NCI-H460 (cell line): Measurements from ENCODE around the gene TRPM3. TPM values are rescaled to one million over a fixed set of nuclear protein-coding genes. Genes with fewer than 3 reads are reported as not detected.
"Not testable (repeated sequence)": the region's sequence is repeated elsewhere in the genome, so short reads cannot be mapped to it uniquely, and the experiment has no call there.

Experiments used
- DNase-seq: peaks from one replicate; pipeline ENCODE4 v3.0.0-alpha.2; 2016; ENCODE audit warnings: low read depth; ENCODE audit errors: extremely low read depth
- total RNA-seq: library from RNA; depleted of rRNA; stranded (reverse); fragments of >200 nt; shearing (Covaris generic); gene quantifications from 2 replicates; pipeline ENCODE4 v1.2.3, GENCODE V29; 2014

The TRPM3 gene
- total RNA-seq, 1 experiment from 2014 or later: 1.7 TPM

DNA sequence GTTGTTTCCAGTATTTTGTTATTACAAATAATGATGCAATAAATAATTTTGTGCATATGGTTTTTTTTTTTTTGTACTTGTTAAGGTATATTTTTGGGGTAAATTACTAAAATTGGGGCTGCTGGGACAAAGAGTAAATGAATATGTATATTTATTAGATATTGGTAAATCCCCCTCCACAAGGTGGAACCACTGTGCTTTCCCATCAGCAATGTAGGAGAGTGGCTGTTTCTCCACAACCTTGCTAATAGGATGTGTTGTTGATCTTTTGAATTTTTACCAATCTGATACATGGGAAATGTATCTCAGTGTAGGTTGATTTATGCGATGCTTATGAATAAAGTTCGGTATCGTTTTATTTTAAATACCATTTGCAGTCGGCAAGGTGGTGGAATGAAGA is 118.1 kb downstream of the TRPM3 start:
- no peak for DNase-seq

DNA sequence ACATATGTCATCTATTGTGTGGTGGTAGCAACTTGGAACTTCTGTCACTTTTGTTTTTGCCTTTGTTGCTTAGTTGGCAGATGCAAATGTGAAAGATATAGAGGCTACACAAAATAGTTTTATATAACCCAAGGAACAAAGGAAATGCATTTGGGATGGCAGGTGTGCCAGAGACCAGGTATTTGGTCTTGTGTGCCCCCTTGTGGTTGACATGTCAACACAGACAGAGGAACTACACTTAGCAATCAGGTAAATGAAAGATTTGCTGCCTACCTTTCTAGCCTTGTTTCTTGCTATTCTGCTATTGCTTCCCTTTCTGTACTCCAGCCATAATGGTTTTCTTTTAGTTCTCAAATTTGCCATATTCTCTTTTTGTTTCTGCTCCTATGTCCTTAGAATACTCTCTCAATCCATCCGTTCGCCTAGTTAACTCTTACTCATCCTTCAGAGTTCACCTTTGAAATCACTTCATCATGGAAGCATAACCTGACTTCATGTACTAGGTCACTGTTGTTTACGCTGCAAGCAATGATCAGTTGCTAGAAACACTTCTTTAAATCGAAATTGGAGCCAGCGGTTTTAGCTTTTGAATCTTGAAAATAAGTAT is 119.5 kb downstream of the TRPM3 start:
- DNase-seq: peak; percentile 38

DNA sequence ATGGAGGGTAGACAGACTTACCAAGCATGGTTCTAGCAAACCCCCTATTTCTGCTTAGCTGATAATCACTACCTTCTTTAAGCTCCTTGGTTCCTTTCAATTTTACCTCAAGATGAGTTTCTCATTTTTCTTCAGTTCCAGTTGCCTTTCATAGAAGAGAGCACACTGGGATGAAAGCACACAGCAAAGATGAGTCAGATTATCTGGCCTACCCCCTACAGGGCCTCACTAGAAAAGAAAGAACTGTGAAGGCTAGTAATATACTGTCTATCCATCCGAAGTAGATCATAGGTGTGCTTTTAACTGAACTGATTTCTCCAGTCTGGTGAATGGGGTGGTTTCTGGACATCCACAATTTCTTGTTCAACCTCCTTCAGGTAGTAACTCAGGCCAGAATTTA is 122.5 kb downstream of the TRPM3 start:
- no peak for DNase-seq

DNA sequence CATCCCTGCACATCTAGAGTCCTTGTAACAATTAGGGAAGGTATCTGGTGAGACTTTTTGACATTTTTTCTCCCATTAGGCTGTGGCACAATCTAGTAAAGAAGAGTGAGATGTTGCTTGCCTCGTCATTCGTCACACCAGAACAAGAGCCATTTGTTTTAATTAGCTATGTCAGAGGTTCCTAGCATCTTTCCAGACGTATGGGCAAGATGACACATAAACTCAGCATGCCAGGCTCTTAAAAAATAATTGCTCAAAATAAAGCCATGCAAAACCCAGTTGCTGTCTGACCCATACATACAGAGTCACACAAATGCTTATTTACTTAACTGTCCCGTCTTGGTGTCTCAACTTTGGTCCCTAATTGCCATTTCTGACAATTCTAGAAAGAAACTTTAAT is 125.9 kb downstream of the TRPM3 start:
- no peak for DNase-seq

DNA sequence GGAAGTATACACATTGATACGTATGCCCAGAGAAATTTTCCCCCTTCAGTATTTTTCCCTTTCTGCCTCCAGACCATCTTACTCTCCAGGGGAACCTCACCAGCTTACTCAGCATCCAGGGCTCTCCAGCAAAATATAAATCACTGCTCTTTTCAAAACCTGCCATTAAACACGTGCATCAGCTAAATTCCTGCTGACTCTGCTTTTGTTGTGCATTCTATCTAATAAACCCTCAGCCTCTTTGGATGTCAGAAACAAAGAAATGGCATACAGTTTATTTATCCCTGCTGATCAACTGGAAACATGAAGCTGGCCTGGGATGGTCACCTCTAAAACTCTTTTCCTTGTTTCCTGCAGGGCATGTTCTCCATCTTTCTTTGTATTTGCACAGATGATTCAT is 126.8 kb downstream of the TRPM3 start:
- DNase-seq: no peak

DNA sequence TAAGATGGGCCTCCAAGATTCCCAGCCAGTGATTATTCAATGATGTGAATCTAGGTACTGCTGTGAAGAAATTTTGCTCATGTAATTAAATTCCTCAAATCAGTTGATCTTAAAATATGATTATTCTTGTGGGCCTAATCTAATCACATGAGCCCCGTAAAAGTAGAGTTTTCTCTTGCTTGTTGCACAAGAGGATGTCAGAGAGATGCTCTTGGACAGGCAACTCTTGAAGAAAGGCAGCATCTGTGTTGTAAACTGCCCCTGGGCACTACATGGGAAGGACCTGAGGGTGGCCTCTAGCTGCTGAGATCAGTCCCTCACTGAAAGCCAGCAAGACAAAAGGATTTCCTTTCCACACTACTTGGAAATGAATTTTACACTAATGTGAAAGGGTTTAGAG is 132.9 kb downstream of the TRPM3 start:
- no peak for DNase-seq

DNA sequence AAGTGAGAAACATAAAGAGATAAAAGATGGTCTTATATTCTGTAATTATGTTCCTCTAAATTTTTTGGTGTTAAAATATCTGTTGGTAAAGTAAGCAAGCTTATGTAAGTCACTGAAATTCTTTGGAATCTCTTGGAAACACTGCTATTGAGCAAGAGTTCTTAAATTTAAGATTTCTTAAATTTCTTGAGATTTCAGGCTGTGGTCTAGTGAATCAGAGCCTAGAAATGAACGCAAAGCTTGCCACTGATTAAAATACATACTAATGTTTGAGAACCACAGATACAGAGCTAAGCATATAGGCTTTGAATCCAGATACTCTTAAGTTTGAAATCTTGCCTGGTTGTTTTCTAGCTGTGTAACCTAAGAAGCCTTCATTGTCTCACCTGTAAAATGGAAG is 133.4 kb downstream of the TRPM3 start:
- no peak for DNase-seq

DNA sequence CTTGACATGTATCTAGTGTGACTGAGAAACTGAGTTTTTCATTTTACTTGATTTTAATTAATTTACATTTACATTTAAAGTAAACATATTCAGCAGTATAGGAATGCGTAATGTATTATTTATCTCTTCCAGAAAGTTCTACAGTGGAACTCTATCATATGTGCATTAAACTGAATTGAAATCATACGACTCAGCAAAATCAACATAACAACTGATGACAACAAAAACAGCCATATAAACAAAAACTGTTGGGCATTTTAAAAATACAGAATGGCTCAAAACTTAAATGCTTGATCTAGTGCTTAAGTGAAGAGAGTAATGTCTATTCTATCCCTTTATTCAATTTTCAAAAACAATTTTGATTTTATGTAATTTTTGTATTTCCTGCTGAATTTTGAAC is 134.4 kb downstream of the TRPM3 start:
- no peak for DNase-seq

DNA sequence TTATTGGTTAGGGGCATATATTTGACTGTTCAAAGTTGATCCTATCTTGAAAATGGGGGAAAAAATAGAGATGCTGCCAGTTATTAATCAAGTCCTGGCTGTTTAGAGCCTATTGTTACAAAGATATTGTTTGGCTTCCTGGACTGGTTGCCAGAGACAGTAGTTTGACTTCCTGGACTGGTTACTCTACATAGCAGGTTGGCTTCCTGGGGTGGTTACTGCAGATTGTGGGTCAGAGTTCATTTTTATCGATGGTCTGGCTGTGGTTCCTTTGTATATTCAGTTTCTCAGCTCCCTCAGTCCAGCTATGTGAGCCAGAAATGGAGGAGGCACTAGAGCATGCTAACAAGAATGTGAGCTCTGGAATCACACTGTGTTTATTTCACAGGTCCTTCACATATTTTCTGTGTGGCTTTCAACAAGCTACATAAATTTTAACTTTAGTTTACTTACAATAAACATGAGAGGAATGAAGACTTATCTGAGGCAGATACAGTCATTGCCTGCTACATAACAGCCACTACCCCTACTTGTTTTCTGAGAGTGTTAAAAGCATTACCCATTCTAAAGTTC is 137.6 kb downstream of the TRPM3 start:
- no peak for DNase-seq

DNA sequence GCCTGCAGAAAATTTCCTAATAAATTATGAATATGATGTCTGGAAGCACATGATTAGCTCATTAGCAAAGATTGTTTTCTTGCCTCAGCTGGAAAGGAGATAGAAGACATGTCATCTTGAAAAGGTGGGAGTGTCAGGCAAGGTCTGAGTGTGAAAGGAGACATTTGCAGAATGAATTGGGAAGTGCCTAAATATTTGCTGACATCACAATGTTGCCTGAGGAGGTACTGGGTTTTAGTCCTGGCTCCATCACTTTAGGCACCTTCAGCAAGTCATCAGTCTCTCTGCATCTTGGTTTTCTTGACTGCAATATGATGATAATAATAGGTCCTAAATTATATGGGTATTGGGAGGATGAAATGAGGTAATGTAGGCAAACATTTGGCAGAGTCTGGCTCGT is 140.1 kb downstream of the TRPM3 start:
- no peak for DNase-seq

DNA sequence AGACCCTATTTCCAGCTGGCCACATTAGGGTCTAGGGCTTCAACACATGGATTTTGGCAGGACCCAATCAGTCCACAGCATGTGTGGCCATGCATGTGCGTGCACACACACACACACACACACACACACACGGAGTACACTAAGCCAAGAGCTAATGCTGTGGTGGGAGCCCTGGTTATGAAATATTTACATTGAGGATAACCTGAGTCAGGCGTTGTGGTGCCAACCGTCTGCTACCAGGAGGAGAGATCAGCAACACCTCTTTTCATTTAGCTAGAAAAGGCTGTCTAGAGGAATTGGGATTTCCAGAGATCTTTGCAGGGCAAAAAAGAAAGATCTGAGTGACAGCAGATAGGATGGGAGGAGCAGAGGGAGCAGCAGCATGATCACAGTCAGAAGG is 141.5 kb downstream of the TRPM3 start:
- DNase-seq: no peak

DNA sequence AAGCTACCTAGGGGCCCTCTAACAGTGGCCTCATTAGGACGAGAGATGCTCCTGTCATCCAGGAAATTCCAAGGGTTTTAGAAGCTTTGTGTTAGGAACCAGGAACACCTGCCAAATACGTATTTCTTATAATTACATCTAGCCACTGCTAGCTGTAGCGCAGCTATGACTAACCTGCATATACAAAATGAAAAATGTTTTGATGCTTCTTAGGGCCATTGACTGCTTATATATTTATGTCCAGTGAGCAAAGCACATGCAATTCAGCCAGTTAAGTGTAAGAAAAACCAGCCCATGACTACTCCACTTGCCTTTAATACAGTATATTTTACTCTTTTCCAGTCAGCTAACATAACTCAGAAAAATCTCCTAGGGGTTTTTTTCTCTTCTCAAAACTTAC is 143.3 kb downstream of the TRPM3 start:
- no peak for DNase-seq

DNA sequence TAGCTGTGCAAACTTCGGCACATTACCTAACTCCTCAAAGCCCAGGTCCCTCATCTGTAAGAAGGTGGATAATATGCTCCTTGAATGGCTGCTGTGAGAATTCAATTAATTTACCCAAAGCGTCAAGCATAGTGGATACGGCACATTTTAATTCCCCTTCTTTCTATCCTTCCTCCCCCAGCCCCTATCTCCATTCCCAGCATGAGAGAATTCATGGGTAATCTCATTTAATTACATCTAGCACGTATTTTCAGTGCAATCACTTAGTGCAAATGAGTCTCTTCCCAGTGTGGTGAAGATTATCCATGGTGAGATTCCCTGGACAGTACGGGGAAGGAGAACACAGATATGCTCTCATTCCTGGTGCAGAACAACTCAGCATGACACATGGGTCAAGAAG is 145.6 kb downstream of the TRPM3 start:
- DNase-seq: no peak

DNA sequence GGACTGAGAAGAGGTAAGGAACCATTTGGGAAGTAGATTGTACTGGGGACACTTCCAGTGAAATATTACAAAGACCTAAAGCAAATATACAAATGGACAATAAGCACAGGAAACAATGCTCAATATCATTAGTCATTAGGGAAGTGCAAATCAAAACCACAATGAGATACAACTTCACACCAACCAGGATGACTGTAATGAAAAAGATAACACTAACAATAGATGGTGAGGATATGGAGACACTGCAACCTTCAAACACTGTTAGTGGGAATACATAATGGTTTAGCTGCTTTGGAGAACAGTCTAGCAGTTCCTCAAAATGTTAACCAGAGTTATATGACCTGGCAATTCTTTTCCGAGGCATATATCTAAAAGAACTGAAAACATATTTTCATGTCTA is 149.7 kb downstream of the TRPM3 start:
- no peak for DNase-seq

DNA sequence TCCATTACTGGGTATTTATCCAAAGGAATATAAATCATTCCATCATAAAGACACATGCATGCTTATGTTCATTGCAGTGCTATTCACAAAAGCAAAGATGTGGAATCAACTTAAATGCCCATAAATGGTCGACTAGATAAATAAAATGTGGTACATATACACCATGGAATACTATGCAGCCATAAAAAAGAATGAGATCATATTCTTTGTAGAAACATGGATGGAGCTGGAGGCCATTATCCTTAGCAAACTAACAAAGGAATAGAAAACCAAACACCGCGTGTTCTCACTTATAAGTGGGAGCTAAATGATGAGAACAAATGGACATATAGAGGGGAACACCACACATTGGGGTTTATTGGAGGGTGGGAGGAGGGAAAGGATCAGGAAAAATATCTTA is 155.0 kb downstream of the TRPM3 start:
- DNase-seq: not testable (repeated sequence)

DNA sequence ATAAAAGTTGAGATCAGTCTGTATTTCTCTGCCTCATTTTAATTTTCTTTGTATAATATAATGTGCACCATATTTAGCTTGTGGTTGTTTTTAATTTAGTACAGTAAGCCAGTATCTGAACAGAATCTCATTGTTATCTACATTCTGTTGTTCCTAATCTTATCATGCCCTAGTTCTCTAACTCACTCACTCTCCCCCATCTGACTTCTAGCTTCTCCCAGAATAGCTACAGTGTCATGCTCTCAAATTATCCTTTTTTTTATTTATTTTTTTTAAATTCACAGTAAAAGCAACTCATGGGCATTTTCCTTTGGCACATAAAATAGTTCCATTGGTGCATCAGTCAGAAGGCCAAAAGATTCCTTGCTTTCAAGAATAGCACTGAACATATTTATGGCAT is 156.6 kb downstream of the TRPM3 start:
- no peak for DNase-seq

DNA sequence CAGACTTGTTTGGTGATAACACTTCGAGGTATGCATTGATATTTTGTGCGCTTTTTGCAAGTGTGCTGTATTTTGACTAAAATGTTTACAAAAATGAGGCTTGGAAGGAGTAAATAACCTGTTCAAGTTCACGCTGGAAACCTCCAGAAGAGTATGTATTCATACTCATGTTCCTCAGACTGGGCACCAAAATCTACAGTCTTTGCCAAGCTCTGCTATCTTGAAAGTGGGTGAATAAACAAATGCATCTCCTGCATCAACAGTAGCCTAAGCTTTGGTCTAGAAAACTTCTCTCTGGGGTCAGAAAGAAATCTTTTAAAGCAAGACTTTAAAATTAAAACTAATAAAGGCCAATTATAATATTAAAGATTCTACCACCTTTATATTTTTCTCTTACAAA is 157.9 kb downstream of the TRPM3 start:
- DNase-seq: no peak

DNA sequence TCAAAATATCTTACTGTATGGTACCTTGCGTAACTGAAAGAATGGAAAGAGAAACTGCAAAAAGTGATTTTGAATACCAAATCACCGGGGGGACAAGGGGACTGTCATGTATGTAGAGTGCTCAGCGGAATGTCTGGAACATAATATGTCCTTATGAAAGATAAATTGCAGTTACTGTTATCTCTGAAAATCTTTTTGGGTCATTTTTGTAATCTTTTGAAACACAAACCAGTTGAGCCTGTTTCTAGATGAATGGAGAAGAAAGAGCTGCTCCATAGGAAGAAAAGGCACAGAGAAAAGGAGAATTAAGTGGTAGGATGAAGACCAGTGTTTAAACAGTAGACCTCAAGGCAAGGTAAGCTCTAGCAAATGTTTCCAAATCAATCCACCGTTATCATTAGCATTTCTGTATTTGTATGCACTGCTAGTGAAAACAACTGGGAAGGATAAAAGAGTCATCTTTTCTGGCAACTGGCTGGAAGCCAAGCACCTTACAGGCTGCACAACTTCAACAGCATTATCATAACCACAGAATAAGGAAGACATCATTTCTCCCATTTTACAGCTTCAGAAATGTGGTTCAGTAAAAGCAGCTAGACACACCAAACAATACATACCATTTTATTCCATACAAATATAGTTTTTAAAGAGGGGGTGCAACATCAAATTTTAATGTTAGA is 158.5 kb downstream of the TRPM3 start:
- DNase-seq: no peak

DNA sequence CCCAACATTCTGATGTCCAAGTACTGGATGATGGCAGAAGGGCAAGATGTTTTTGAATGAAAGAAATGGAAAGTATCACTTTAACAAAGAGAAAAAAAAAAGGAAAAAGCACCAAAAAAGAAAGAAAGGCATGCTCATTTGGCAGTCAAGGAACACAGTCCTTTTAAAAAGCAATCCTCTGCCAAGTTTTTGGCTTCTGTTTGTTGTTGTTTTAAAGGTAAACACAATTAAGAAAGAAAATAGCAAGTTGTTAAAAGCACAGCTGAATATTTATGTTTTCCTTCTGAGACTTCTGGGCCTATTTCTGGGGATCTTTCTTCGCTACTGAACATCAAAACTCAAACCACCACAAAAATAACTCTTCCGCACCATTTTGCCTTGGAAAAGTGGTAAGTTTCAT is 162.1 kb downstream of the TRPM3 start:
- DNase-seq: no peak

DNA sequence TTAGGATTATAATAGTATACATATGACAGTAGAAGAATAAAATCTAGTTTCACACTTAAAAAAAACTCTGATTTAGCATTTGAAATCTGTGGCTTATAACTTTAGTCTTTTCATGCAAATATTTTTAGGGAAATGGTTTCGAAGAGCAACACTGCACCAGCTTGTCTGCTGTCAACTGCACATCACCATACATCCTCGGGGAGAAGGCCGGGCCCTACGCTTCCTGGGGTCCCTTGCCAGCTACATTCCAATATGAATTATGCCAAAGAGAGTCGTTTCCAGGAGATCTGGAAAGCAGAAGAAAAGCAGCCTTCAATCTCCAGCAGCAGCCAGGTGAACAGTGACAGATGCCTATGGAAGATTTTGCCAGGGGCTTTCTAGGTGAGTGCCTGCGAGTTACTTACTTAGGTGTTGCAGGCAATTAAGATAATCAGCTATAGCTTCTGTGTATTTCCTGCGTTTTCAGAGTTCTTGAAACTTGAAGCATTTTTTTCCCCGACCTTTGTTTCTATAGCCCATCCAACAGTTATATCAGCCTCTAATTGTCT is 166.8 kb downstream of the TRPM3 start:
- DNase-seq: no peak

DNA sequence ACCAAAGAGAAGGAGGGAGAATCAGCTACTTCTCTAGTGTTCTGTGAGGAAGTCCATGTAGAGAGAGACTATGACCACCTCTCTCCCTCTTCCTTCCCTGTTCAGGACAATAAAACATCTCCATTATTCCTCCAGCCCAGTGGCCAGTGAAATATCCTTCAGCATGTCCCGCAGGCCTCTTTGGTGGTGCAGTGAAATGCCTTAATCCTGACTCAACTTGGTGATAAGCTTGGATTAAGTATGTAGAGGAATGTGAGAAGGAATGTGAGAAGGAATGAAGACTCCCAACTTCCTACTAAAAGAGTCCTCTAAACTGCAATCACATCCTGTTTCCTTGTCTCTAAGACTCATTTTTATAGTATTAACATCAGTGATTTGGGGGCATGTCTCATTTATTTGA is 167.3 kb downstream of the TRPM3 start:
- no peak for DNase-seq
